SU-DHL-6 (cell line): Measurements from ENCODE around the gene TENT5C.

Experiments
- H2AFZ ChIP-seq: fragments of 200-600 bp; sonication (generic); 2 replicates; pipeline ENCODE4 v1.6.1; 2014; ENCODE audit warnings: low read depth, mild to moderate bottlenecking, moderate library complexity, mixed read lengths, antibody characterized with exemption, low read length; ENCODE audit not compliant: severe bottlenecking
- H3F3A ChIP-seq: fragments of 200-600 bp; shearing (Covaris generic); 2 replicates; pipeline ENCODE4 v1.6.0; 2016; ENCODE audit warnings: antibody characterized with exemption, mild to moderate bottlenecking; ENCODE audit not compliant: insufficient read depth
- H3K27ac ChIP-seq: fragments of 200-600 bp; sonication (generic); 2 replicates; pipeline ENCODE4 v1.5.1; 2016; ENCODE audit warnings: low read depth, mild to moderate bottlenecking, low read length, moderate library complexity, mixed read lengths
- H3K27me3 ChIP-seq: fragments of 200-600 bp; sonication (generic), shearing (Covaris generic); 2 replicates; pipeline ENCODE4 v1.6.0; 2014; ENCODE audit warnings: mild to moderate bottlenecking, low read length
- H3K36me3 ChIP-seq: fragments of 200-600 bp; sonication (generic); 2 replicates; pipeline ENCODE4 v1.6.1; 2014; ENCODE audit warnings: mild to moderate bottlenecking, low read length, mixed read lengths
- H3K4me2 ChIP-seq: fragments of 300-600, 200-600 bp; shearing (Covaris generic), sonication (generic); 2 replicates; pipeline ENCODE4 v1.6.0; 2014; ENCODE audit warnings: low read length, low read depth, mild to moderate bottlenecking; ENCODE audit not compliant: poor library complexity, severe bottlenecking
- H3K4me3 ChIP-seq: fragments of 200-600 bp; sonication (generic); 2 replicates; pipeline ENCODE4 v1.5.1; 2014; ENCODE audit warnings: antibody characterized with exemption, low read length, mild to moderate bottlenecking, mixed read lengths; ENCODE audit not compliant: insufficient read depth, poor library complexity, severe bottlenecking
- H3K79me2 ChIP-seq: fragments of 200-600 bp; sonication (generic); 2 replicates; pipeline ENCODE4 v1.6.1; 2014; ENCODE audit warnings: mild to moderate bottlenecking, low read length, moderate library complexity; ENCODE audit not compliant: insufficient read depth
- H3K9ac ChIP-seq: fragments of 200-600 bp; sonication (generic); 2 replicates; pipeline ENCODE4 v1.7.0; 2014; ENCODE audit warnings: mild to moderate bottlenecking, low read length
- H3K9me2 ChIP-seq: fragments of 200-600 bp; sonication (generic); replicated peaks from 2 replicates; pipeline ENCODE4 v1.6.1; 2014; ENCODE audit warnings: low read length; ENCODE audit not compliant: insufficient read depth
- H3K9me3 ChIP-seq: fragments of 200-600 bp; sonication (generic); 2 replicates; pipeline ENCODE4 v1.6.1; 2014; ENCODE audit warnings: low read length, mixed read lengths; ENCODE audit not compliant: insufficient read depth
- H4K20me1 ChIP-seq: fragments of 200-600 bp; sonication (generic); 2 replicates; pipeline ENCODE4 v1.6.1; 2014; ENCODE audit warnings: low read depth, mild to moderate bottlenecking, antibody characterized with exemption, low read length, moderate library complexity, mixed read lengths
- EZH2phosphoT487 ChIP-seq: fragments of 200-600 bp; sonication (generic), shearing (Covaris generic); conservative IDR thresholded peaks from 2 replicates; pipeline ENCODE4 v1.6.1; 2018; ENCODE audit warnings: mild to moderate bottlenecking, antibody characterized with exemption, low read length, moderate library complexity, mixed read lengths
- TF ChIP-seq, protein P1 (sequence below): fragments of 200-600 bp; sonication (generic); IDR thresholded peaks from one replicate; pipeline ENCODE4 v1.5.1; 2017; ENCODE audit warnings: antibody characterized with exemption, mild to moderate bottlenecking, low read length, moderate library complexity; ENCODE audit not compliant: insufficient read depth, poor library complexity, severe bottlenecking

Gene TENT5C

DNA sequence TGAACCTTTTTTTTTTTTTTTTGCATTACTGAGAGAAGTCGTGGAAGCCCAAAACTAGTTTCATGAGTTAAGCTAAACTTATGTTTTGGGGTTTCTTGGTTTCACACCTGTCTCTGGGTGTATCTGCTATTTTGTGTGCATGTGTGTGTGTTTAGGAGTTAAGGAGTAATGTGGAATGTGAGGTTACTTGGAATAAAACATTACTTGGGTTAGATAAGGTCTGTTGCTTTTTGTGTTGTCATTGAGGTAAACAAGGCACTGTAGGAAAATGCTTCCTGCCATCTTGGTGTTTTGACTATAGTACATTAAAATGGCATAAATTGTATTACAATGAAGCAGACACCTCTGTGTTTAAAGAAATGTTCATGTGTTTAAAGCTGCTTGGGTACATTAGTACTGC, 2.9 kb downstream of the TENT5C start:
- Histone ChIP-seq H3K9ac (no peak overlapping the region), H3F3A (no peaks in the 10 kb centered on the region), H3K27ac (no peak overlapping the region), H2AFZ (no peak overlapping the region), H3K4me2 (no peak overlapping the region), H3K9me2 (no peaks in the 10 kb centered on the region), H4K20me1 (no peaks in the 10 kb centered on the region), H3K27me3 (no peaks in the 10 kb centered on the region), H3K79me2 (no peaks in the 10 kb centered on the region), H3K4me3 (no peak overlapping the region), H3K9me3 (no peaks in the 10 kb centered on the region), H3K36me3 (no peaks in the 10 kb centered on the region)
- TF ChIP-seq EZH2phosphoT487: no peak
- TF ChIP-seq, protein P1, sequence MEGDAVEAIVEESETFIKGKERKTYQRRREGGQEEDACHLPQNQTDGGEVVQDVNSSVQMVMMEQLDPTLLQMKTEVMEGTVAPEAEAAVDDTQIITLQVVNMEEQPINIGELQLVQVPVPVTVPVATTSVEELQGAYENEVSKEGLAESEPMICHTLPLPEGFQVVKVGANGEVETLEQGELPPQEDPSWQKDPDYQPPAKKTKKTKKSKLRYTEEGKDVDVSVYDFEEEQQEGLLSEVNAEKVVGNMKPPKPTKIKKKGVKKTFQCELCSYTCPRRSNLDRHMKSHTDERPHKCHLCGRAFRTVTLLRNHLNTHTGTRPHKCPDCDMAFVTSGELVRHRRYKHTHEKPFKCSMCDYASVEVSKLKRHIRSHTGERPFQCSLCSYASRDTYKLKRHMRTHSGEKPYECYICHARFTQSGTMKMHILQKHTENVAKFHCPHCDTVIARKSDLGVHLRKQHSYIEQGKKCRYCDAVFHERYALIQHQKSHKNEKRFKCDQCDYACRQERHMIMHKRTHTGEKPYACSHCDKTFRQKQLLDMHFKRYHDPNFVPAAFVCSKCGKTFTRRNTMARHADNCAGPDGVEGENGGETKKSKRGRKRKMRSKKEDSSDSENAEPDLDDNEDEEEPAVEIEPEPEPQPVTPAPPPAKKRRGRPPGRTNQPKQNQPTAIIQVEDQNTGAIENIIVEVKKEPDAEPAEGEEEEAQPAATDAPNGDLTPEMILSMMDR: no peak

DNA sequence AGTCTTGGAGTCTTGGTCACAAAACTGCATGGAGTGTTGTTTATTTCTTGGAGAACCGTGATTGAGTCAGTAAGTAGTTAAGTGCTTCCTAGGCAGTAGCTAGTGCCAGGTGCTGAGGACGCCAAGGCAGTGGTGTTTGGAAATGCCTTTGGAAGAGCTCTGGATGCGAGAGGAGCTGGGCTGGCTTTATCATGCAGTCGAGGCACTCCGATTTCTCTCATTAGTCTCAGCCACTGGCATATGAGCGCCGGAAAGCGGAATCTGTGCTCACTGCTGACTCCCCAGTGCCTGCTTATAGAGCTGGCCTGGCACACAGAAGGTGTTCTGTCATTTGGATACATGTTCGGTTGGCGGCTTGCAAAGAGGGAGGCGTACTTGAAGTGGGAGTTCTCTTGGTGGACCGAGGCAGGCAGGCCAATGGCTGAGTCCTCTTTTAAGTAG, 3.6 kb downstream of the TENT5C start:
- Histone ChIP-seq H3K9me2 (no peaks in the 10 kb centered on the region), H3K9me3 (no peaks in the 10 kb centered on the region), H3K79me2 (no peaks in the 10 kb centered on the region), H3F3A (no peaks in the 10 kb centered on the region), H3K4me3 (no peak overlapping the region), H3K27ac (no peak overlapping the region), H3K9ac (no peak overlapping the region), H3K36me3 (no peaks in the 10 kb centered on the region), H4K20me1 (no peaks in the 10 kb centered on the region), H2AFZ (no peak overlapping the region), H3K4me2 (no peak overlapping the region), H3K27me3 (no peaks in the 10 kb centered on the region)
- TF ChIP-seq EZH2phosphoT487: no peak
- TF ChIP-seq, protein P1: no peak

GRCh38 chr1:117610036-117610435, 4.2 kb downstream of the TENT5C start:
- Histone ChIP-seq H3K4me2 (no peak overlapping the region), H3K27me3 (no peaks in the 10 kb centered on the region), H3F3A (no peaks in the 10 kb centered on the region), H3K27ac (no peak overlapping the region), H3K9me3 (no peaks in the 10 kb centered on the region), H3K36me3 (no peaks in the 10 kb centered on the region), H3K9me2 (no peaks in the 10 kb centered on the region), H3K9ac (no peak overlapping the region), H2AFZ (no peak overlapping the region), H3K79me2 (no peaks in the 10 kb centered on the region), H4K20me1 (no peaks in the 10 kb centered on the region), H3K4me3 (no peak overlapping the region)
- TF ChIP-seq, protein P1: no peak
- no peak for TF ChIP-seq EZH2phosphoT487
